HEK293 (cell line): Measurements from ENCODE around the gene KCNK18.

Experiments
- CTCF ChIA-PET: fragments of 350-600 bp; formaldehyde crosslinking; extraction: SDS; loops from one replicate; lab custom pipeline; 2021; ENCODE audit warnings: antibody characterized with exemption; lab: Yijun Ruan, JAX
- POLR2A ChIA-PET: fragments of 300-600 bp; formaldehyde crosslinking; extraction: SDS; loops from one replicate; lab custom pipeline; 2020; ENCODE audit warnings: antibody characterized with exemption, inconsistent platforms; lab: Yijun Ruan, JAX
- H3K27ac ChIP-seq: fragments of 200-500 bp; sonication (Bioruptor generic); 2 replicates; pipeline ENCODE4 v1.5.1; 2014; ENCODE audit warnings: low read depth, low read length, control low read depth, inconsistent platforms; ENCODE audit errors: extremely low read depth
- H3K36me3 ChIP-seq, 2 experiments: fragments of 200-500 bp in 1 of 2; sonication (Bioruptor generic) in 1 of 2; 1 replicate in 1 of 2; 2 replicates in 1 of 2; pipeline ENCODE4 v1.5.1; 2014 to 2017; ENCODE audit warnings: inconsistent platforms in 2 of 2, low read length in 2 of 2; ENCODE audit not compliant: control insufficient read depth in 2 of 2, insufficient read depth in 1 of 2
- H3K4me1 ChIP-seq: fragments of 200-500 bp; sonication (Bioruptor generic); 2 replicates; pipeline ENCODE4 v1.5.1; 2014; ENCODE audit warnings: mild to moderate bottlenecking, low read length, inconsistent platforms; ENCODE audit not compliant: control insufficient read depth, insufficient read depth
- H3K4me3 ChIP-seq: 2 replicates; pipeline ENCODE4 v1.5.1; 2011; ENCODE audit warnings: low read depth, mild to moderate bottlenecking, control low read depth, low read length, moderate library complexity
- H3K9me3 ChIP-seq: fragments of 200-500 bp; sonication (Bioruptor generic); 2 replicates; pipeline ENCODE4 v1.5.1; 2014; ENCODE audit warnings: low read depth, low read length, inconsistent platforms; ENCODE audit not compliant: control insufficient read depth, insufficient read depth
- BCL11A ChIP-seq: fragments of 450-650 bp; formaldehyde crosslinking; IDR thresholded peaks from 2 replicates; pipeline ENCODE4 v1.5.1; 2016; ENCODE audit warnings: low read depth, missing biosample characterization, missing genetic modification characterization
- CTCF ChIP-seq: fragments of 450-650 bp; formaldehyde crosslinking; IDR thresholded peaks from 2 replicates; pipeline ENCODE4 v1.5.1; 2016; ENCODE audit warnings: missing biosample characterization, missing genetic modification characterization
- EGR2 ChIP-seq: fragments of 450-650 bp; formaldehyde crosslinking; IDR thresholded peaks from 2 replicates; pipeline ENCODE4 v1.5.1; 2016; ENCODE audit warnings: low read depth, missing biosample characterization, missing genetic modification characterization
- OSR2 ChIP-seq: fragments of 450-650 bp; formaldehyde crosslinking; IDR thresholded peaks from 2 replicates; pipeline ENCODE4 v1.5.1; 2016; ENCODE audit warnings: missing biosample characterization, missing genetic modification characterization
- PRDM1 ChIP-seq: fragments of 450-650 bp; formaldehyde crosslinking; IDR thresholded peaks from 2 replicates; pipeline ENCODE4; 2016; ENCODE audit warnings: missing biosample characterization, missing genetic modification characterization
- REST ChIP-seq: fragments of 450-650 bp; formaldehyde crosslinking; IDR thresholded peaks from 2 replicates; pipeline ENCODE4 v1.5.1; 2016; ENCODE audit warnings: missing biosample characterization, missing genetic modification characterization
- ZBTB17 ChIP-seq: fragments of 450-650 bp; formaldehyde crosslinking; IDR thresholded peaks from 2 replicates; pipeline ENCODE4 v1.5.1; 2016; ENCODE audit warnings: missing biosample characterization, missing genetic modification characterization
- ZBTB48 ChIP-seq: fragments of 450-650 bp; formaldehyde crosslinking; IDR thresholded peaks from 2 replicates; pipeline ENCODE4 v1.5.1; 2016; ENCODE audit warnings: missing biosample characterization, missing genetic modification characterization
- ZIC2 ChIP-seq: fragments of 450-650 bp; formaldehyde crosslinking; IDR thresholded peaks from 2 replicates; pipeline ENCODE4 v1.5.1; 2016; ENCODE audit warnings: missing biosample characterization, missing genetic modification characterization
- ZNF132 ChIP-seq: fragments of 450-650 bp; formaldehyde crosslinking; IDR thresholded peaks from 2 replicates; pipeline ENCODE4 v1.5.1; 2017; ENCODE audit warnings: missing biosample characterization, missing genetic modification characterization, borderline replicate concordance
- ZNF16 ChIP-seq: fragments of 450-650 bp; formaldehyde crosslinking; IDR thresholded peaks from 2 replicates; pipeline ENCODE4 v1.5.1; 2016; ENCODE audit warnings: low read depth, missing biosample characterization, missing genetic modification characterization
- ZNF302 ChIP-seq: fragments of 450-650 bp; formaldehyde crosslinking; IDR thresholded peaks from 2 replicates; pipeline ENCODE4 v1.5.1; 2016; ENCODE audit warnings: missing biosample characterization, missing genetic modification characterization, low read depth
- ZNF341 ChIP-seq: fragments of 450-650 bp; formaldehyde crosslinking; IDR thresholded peaks from 2 replicates; pipeline ENCODE4; 2016; ENCODE audit warnings: low read depth, missing biosample characterization, missing genetic modification characterization
- ZNF394 ChIP-seq: fragments of 450-650 bp; formaldehyde crosslinking; IDR thresholded peaks from 2 replicates; pipeline ENCODE4 v1.5.1; 2016; ENCODE audit warnings: missing biosample characterization, missing genetic modification characterization, mild to moderate bottlenecking, moderate library complexity, borderline replicate concordance
- ZNF426 ChIP-seq: fragments of 450-650 bp; formaldehyde crosslinking; IDR thresholded peaks from 2 replicates; pipeline ENCODE4 v1.5.1; 2017; ENCODE audit warnings: missing biosample characterization, missing genetic modification characterization, mild to moderate bottlenecking, inconsistent platforms, moderate library complexity
- ZNF529 ChIP-seq: fragments of 450-650 bp; formaldehyde crosslinking; IDR thresholded peaks from 2 replicates; pipeline ENCODE4 v1.5.1; 2017; ENCODE audit warnings: missing genetic modification characterization, missing biosample characterization; ENCODE audit not compliant: insufficient replicate concordance
- ZNF549 ChIP-seq: fragments of 450-650 bp; IDR thresholded peaks from 2 replicates; pipeline ENCODE4 v1.5.1; 2018; ENCODE audit warnings: missing biosample characterization, missing genetic modification characterization, mild to moderate bottlenecking, inconsistent platforms, moderate library complexity
- ZNF645 ChIP-seq: fragments of 450-650 bp; formaldehyde crosslinking; IDR thresholded peaks from 2 replicates; pipeline ENCODE4; 2016; ENCODE audit warnings: missing biosample characterization, missing genetic modification characterization
- ZNF660 ChIP-seq: fragments of 450-650 bp; IDR thresholded peaks from 2 replicates; pipeline ENCODE4 v1.5.1; 2018; ENCODE audit warnings: missing biosample characterization, mild to moderate bottlenecking, missing genetic modification characterization
- ZNF843 ChIP-seq: fragments of 450-650 bp; formaldehyde crosslinking; IDR thresholded peaks from 2 replicates; pipeline ENCODE4 v1.5.1; 2016; ENCODE audit warnings: missing biosample characterization, missing genetic modification characterization

Gene KCNK18

GRCh38 chr10:117175901-117176534 lies 21.3 kb upstream of the KCNK18 start (continued):
- peak; percentile 68; the same call in 1 of the 2 replicates for TF ChIP-seq ZNF660
- no peak for TF ChIP-seq ZNF341 (tag by site-specific recombination)
- peak; percentile 31; the same call in 1 of the 2 replicates for TF ChIP-seq CTCF (tag by site-specific recombination)

- no peak overlapping the region for H3K4me3 ChIP-seq
- H3K9me3 ChIP-seq = no peaks in the 10 kb centered on the region; the same call in 1 of the 2 replicates
- H3K27ac ChIP-seq = no peak overlapping the region
- no peaks in the 10 kb centered on the region for H3K4me1 ChIP-seq
- ChIA-PET POLR2A (no interaction called here), CTCF (interaction anchor here (0.6 to 18.6 kb wide), 6 partner anchors 10 to 464 kb away, joined by 3 to 471 read pairs (median 4); no protein-coding TSS in a partner anchor)
- no peaks in the 10 kb centered on the region for H3K36me3 ChIP-seq
- TF ChIP-seq ZNF529 (no peak), ZNF16 (tag by site-specific recombination) (no peak), ZIC2 (tag by site-specific recombination) (no peak), ZNF426 (no peak), ZBTB17 (tag by site-specific recombination) (no peak), ZNF645 (tag by site-specific recombination) (no peak), OSR2 (tag by site-specific recombination) (no peak), EGR2 (no peak), ZNF394 (tag by site-specific recombination) (no peak), REST (tag by site-specific recombination) (no peak), ZNF549 (tag by site-specific recombination) (no peak), ZBTB48 (tag by site-specific recombination) (no peak), ZNF843 (tag by site-specific recombination) (no peak), ZNF302 (tag by site-specific recombination) (no peak)
These were observed 19.1 kb upstream of the KCNK18 start for GRCh38 chr10:117178190-117178589.

GRCh38 chr10:117184296-117184695 lies 13.0 kb upstream of the KCNK18 start:
- CTCF ChIA-PET = interaction anchor here (1.1 to 1.8 kb wide), 3 partner anchors 9 to 396 kb away, joined by 7 to 9 read pairs (median 7); no protein-coding TSS in a partner anchor
- no peaks in the 10 kb centered on the region for H3K4me1 ChIP-seq
- TF ChIP-seq BCL11A (tag by site-specific recombination) = no peak
- no peak for TF ChIP-seq ZNF132 (tag by site-specific recombination)
- TF ChIP-seq PRDM1 = no peak
- TF ChIP-seq, all 188 proteins: peak for 0
- POLR2A ChIA-PET = no interaction called here
- H3K27ac ChIP-seq = no peak overlapping the region
- H3K36me3 ChIP-seq = no peaks in the 10 kb centered on the region
- H3K9me3 ChIP-seq = no peaks in the 10 kb centered on the region; the same call in 1 of the 2 replicates
- no peak overlapping the region for H3K4me3 ChIP-seq
